Fibroblast of lung (primary cell): ENCODE measurements around the gene CST11. TPM values are rescaled to one million over a fixed set of nuclear protein-coding genes. Genes with fewer than 3 reads are reported as not detected.
"Not testable (repeated sequence)": the region's sequence is repeated elsewhere in the genome, so short reads cannot be mapped to it uniquely, and the experiment has no call there.

Experiments
- DNase-seq, 2 donors: peaks; one replicate each; pipeline versions ENCODE4 v3.0.0 to v3.0.0-alpha.2; 2010; ENCODE audit warnings: low read depth in 2 of 2
- H2AFZ ChIP-seq: 2 replicates; pipeline ENCODE4 v1.5.1; 2012; ENCODE audit warnings: low read length, control low read depth, inconsistent platforms
- H3K27ac ChIP-seq: 2 replicates; pipeline ENCODE4 v1.5.1; 2011; ENCODE audit warnings: low read length, control low read depth; ENCODE audit not compliant: insufficient read depth
- H3K27me3 ChIP-seq: 2 replicates; pipeline ENCODE4 v1.5.1; 2011; ENCODE audit warnings: mild to moderate bottlenecking, low read length; ENCODE audit not compliant: control insufficient read depth, insufficient read depth
- H3K36me3 ChIP-seq: 2 replicates; pipeline ENCODE4 v1.5.1; 2011; ENCODE audit warnings: low read length; ENCODE audit not compliant: control insufficient read depth, insufficient read depth
- H3K4me1 ChIP-seq: 2 replicates; pipeline ENCODE4 v1.5.1; 2011; ENCODE audit warnings: low read length; ENCODE audit not compliant: control insufficient read depth, insufficient read depth; ENCODE audit errors: extremely low read depth
- H3K4me2 ChIP-seq: 2 replicates; pipeline ENCODE4 v1.5.1; 2011; ENCODE audit warnings: low read length, control low read depth; ENCODE audit not compliant: insufficient read depth; ENCODE audit errors: extremely low read depth
- H3K4me3 ChIP-seq, 4 experiments: fragments of 200-600 bp in 1 of 4; sonication (generic) in 1 of 4; replicated peaks in 1 of 4; 2 replicates each; pipeline ENCODE4 v1.5.1; 2011 to 2016; ENCODE audit warnings: low read length in 4 of 4, low read depth in 3 of 4, mild to moderate bottlenecking in 3 of 4, control low read depth in 2 of 4, inconsistent platforms in 1 of 4, mixed read lengths in 1 of 4; ENCODE audit not compliant: insufficient read depth in 1 of 4; ENCODE audit errors: control extremely low read depth in 1 of 4
- H3K79me2 ChIP-seq: 2 replicates; pipeline ENCODE4 v1.5.1; 2012; ENCODE audit warnings: mild to moderate bottlenecking, low read length, inconsistent platforms; ENCODE audit not compliant: control insufficient read depth, insufficient read depth
- H3K9ac ChIP-seq: 2 replicates; pipeline ENCODE4 v1.5.1; 2011; ENCODE audit warnings: mild to moderate bottlenecking, low read length, control low read depth; ENCODE audit not compliant: insufficient read depth
- H3K9me3 ChIP-seq: 2 replicates; pipeline ENCODE4 v1.5.1; 2012; ENCODE audit warnings: low read depth, low read length; ENCODE audit not compliant: control insufficient read depth, insufficient read depth
- H4K20me1 ChIP-seq: 2 replicates; pipeline ENCODE4 v1.5.1; 2011; ENCODE audit warnings: low read length; ENCODE audit not compliant: control insufficient read depth, insufficient read depth; ENCODE audit errors: extremely low read depth
- EZH2 ChIP-seq: IDR thresholded peaks from 2 replicates; pipeline ENCODE4 v1.5.1; 2012; ENCODE audit warnings: low read length, control low read depth, mild to moderate bottlenecking; ENCODE audit errors: missing control alignments
- polyA plus RNA-seq, 2 donors: library from polyadenylated mRNA; depleted of rRNA in 1 of 2; stranded (reverse) in 1 of 2; unstranded in 1 of 2; fragments of >200 nt; gene quantifications; 2 replicates each; pipeline ENCODE4 v1.2.1, GENCODE V29; 2011 to 2012; ENCODE audit warnings: missing spikeins in 1 of 2
- total RNA-seq: library from RNA; depleted of rRNA; stranded (reverse); fragments of >200 nt; gene quantifications from 2 replicates; pipeline ENCODE4 v1.2.1, GENCODE V29; 2014
- TF ChIP-seq, protein P1 (sequence below), 2 donors: IDR thresholded peaks in 1 of 2; conservative IDR thresholded peaks in 1 of 2; 1 replicate in 1 of 2; 2 replicates in 1 of 2; pipeline ENCODE4 v1.5.1; 2011 to 2012; ENCODE audit warnings: low read length in 2 of 2, control low read depth in 1 of 2, inconsistent platforms in 1 of 2, low read depth in 1 of 2, mild to moderate bottlenecking in 1 of 2

CST11 gene
- total and polyA plus RNA-seq, 2 donors (not counting 1 experiment from before 2014, with no cell fraction given) = not detected

DNA sequence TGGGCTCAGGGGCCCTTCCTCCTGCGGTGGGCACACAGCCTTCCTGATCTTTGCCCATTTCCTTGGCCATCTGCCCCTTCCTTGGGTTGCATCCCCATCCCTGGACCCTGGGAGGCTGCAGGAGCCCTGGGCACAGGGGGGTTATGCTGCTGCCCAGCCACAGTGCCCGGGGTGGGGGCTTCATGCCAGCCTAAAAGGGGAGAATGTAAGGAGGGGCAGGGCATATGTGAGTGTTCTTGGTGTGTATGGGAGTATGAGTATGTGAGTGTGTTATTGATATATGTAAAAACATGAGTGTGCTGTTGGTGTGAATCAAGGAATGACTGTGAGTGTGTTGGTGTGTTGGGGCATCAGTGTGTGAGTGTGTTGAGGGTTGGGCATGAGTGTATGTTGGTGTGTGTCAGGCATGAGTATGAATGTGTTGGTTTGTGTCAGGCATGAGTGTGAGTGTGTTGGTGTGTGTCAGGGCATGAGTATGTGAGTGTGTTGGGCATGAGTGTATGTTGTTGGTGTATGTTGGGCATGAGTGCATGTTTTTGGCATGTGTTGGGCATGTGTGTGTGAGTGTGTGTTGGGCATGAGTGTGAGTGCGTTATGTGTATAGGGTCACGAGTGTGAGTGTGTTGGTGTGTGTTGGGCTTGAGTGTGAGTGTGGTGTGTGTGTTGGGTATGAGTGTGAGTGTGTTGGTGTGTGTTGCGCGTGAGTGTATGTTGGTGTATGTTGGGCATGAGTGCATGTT, 23.5 kb upstream of the CST11 start:
- no peak overlapping the region for H3K9ac ChIP-seq
- no peaks in the 10 kb centered on the region for H3K9me3 ChIP-seq
- no peak overlapping the region for H3K27ac ChIP-seq
- no peak overlapping the region for H2AFZ ChIP-seq
- H3K36me3 ChIP-seq = no peaks in the 10 kb centered on the region
- TF ChIP-seq, protein P1, sequence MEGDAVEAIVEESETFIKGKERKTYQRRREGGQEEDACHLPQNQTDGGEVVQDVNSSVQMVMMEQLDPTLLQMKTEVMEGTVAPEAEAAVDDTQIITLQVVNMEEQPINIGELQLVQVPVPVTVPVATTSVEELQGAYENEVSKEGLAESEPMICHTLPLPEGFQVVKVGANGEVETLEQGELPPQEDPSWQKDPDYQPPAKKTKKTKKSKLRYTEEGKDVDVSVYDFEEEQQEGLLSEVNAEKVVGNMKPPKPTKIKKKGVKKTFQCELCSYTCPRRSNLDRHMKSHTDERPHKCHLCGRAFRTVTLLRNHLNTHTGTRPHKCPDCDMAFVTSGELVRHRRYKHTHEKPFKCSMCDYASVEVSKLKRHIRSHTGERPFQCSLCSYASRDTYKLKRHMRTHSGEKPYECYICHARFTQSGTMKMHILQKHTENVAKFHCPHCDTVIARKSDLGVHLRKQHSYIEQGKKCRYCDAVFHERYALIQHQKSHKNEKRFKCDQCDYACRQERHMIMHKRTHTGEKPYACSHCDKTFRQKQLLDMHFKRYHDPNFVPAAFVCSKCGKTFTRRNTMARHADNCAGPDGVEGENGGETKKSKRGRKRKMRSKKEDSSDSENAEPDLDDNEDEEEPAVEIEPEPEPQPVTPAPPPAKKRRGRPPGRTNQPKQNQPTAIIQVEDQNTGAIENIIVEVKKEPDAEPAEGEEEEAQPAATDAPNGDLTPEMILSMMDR (conservative IDR thresholded peaks at IDR 0.05 in 1 of 2, IDR thresholded peaks at IDR 0.05 in 1 of 2; ENCODE audit: low read depth in 1 of 2, low read length in 2 of 2) = no peak
- no peak for TF ChIP-seq EZH2
- no peaks in the 10 kb centered on the region for H4K20me1 ChIP-seq
- H3K79me2 ChIP-seq = no peaks in the 10 kb centered on the region
- H3K4me1 ChIP-seq = no peaks in the 10 kb centered on the region
- H3K27me3 ChIP-seq = no peaks in the 10 kb centered on the region
- DNase-seq = no peak
- H3K4me3 ChIP-seq = no peak overlapping the region
- no peak overlapping the region for H3K4me2 ChIP-seq

DNA sequence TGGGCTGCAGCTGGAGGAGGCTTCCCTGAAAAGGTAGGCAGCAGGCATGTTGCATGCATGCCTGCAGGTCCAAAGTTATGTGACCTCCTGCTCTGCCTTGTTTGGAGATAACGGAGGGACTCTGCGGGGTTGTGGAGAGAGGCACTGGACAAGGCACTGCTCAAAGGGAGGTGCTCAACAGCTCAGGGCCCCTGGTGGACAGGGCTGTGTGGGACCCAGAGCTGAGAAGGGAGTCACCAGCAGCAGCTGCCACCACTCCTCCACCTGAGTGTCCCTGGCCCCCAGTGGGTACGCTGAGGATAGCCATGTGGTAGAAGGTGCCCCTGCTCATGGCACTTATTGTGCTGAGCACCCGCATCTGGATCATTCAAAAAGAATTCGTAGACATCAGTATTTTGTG, 22.7 kb upstream of the CST11 start:
- Histone ChIP-seq H2AFZ (no peak overlapping the region), H3K4me1 (no peaks in the 10 kb centered on the region), H3K4me2 (no peak overlapping the region), H3K27me3 (no peaks in the 10 kb centered on the region), H3K9ac (no peak overlapping the region), H4K20me1 (no peaks in the 10 kb centered on the region), H3K36me3 (no peaks in the 10 kb centered on the region), H3K27ac (no peak overlapping the region), H3K9me3 (no peaks in the 10 kb centered on the region), H3K79me2 (no peaks in the 10 kb centered on the region), H3K4me3 (no peak overlapping the region)
- TF ChIP-seq, protein P1 (conservative IDR thresholded peaks at IDR 0.05 in 1 of 2, IDR thresholded peaks at IDR 0.05 in 1 of 2; ENCODE audit: low read depth in 1 of 2, low read length in 2 of 2) = no peak
- TF ChIP-seq EZH2 = no peak
- no peak for DNase-seq

DNA sequence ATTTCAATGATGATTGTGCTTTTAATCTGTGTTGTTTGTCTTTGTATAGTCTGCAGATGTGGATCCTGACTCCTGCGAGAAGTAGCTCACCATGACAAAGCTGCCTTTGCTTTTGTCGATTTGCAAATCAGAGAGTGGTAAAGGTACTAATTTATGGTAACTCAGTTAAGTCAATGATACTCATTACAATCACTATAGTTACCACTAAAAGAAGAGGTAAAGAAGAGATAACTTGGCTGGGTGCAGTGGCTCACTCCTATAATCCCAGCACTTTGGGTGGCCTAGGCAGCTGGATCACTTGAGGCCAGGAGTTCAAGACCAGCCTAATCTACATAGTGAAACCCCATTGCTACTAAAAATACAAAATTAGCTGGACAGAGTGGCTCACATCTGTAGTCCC, 20.6 kb upstream of the CST11 start:
- not testable (repeated sequence) for H3K27me3 ChIP-seq, DNase-seq, H3K9ac ChIP-seq, H3K9me3 ChIP-seq, H3K79me2 ChIP-seq, H3K36me3 ChIP-seq, H4K20me1 ChIP-seq, H3K4me1 ChIP-seq, H3K4me3 ChIP-seq, H3K4me2 ChIP-seq, H2AFZ ChIP-seq, H3K27ac ChIP-seq

DNA sequence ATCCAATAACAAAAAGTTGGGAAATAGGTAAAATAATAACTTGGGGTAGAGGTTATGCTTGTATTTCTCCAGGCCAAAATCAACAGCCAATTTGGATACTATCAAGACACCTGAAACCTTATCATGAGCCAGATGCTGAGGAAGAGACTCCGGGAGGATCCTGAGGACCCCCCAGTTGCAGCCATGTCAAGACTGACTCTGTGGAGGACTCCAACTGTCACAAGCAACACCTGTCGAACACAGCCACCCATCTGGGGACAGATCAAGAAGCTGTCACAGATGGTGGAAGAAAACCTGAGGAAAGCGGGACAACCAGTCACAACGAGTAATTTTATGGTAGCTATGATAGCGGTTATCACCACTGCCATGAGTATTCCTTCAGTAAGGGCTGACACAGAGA, 19.6 kb upstream of the CST11 start:
- not testable (repeated sequence) for H3K9ac ChIP-seq, H3K27ac ChIP-seq, H3K4me3 ChIP-seq, H3K9me3 ChIP-seq, H3K4me2 ChIP-seq, H3K79me2 ChIP-seq, H4K20me1 ChIP-seq, H3K36me3 ChIP-seq, H3K4me1 ChIP-seq, DNase-seq, H2AFZ ChIP-seq, H3K27me3 ChIP-seq

DNA sequence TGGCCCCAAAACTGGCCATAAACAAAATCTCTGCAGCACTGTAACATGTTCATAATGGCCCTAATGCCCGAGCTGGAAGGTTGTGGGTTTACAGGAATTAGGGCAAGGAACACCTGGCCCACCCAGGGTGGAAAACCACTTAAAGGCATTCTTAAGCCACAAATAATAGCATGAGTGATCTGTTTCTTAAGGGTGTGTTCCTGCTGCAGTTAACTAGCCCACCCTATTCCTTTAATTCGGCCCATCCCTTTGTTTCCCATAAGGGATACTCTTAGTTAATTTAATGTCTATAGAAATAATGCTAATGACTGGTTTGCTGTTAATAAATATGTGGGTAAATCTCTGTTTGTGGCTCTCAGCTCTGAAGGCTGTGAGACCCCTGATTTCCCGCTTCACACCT, 14.3 kb upstream of the CST11 start:
- not testable (repeated sequence) for H3K9ac ChIP-seq, H3K27me3 ChIP-seq, H3K9me3 ChIP-seq, H2AFZ ChIP-seq, H3K27ac ChIP-seq, H3K4me3 ChIP-seq, H3K79me2 ChIP-seq, H3K4me1 ChIP-seq, H3K4me2 ChIP-seq, H3K36me3 ChIP-seq, DNase-seq, H4K20me1 ChIP-seq
